Peyer's patch (tissue), 4 donors: ENCODE data around the gene CDCA4. TPM values are rescaled to one million over a fixed set of nuclear protein-coding genes. Genes with fewer than 3 reads are reported as not detected.
"Not testable (repeated sequence)": the region's sequence is repeated elsewhere in the genome, so short reads cannot be mapped to it uniquely, and the experiment has no call there.

ENCODE experiments used
- DNase-seq, 3 donors: peaks; one replicate each; pipeline ENCODE4 v3.0.0-alpha.2; 2017 to 2019
- H3K27ac ChIP-seq, 4 donors: fragments of 200-600 bp; sonication (generic); one replicate each; pipeline ENCODE4 v1.5.1; 2016 to 2019
- H3K27me3 ChIP-seq, 2 donors: fragments of 200-600 bp; sonication (generic); one replicate each; pipeline ENCODE4 v1.5.1; 2019
- H3K36me3 ChIP-seq, 3 donors: fragments of 200-600 bp; sonication (generic); one replicate each; pipeline ENCODE4 v1.5.1; 2016 to 2019
- H3K4me1 ChIP-seq, 4 donors: fragments of 200-600 bp; sonication (generic); one replicate each; pipeline ENCODE4 v1.5.1; 2016 to 2019
- H3K4me3 ChIP-seq, 4 donors: fragments of 200-600 bp; sonication (generic); 1 replicate in 3 of 4; 2 replicates in 1 of 4; pipeline ENCODE4 v1.5.1; 2016 to 2019; ENCODE audit warnings: mild to moderate bottlenecking in 1 of 4
- H3K9me3 ChIP-seq, 4 donors: fragments of 200-600 bp; sonication (generic); one replicate each; pipeline ENCODE4 v1.5.1; 2016 to 2019; ENCODE audit warnings: mild to moderate bottlenecking in 1 of 4
- POLR2A ChIP-seq, 2 donors: fragments of 450-650 bp; IDR thresholded peaks; one replicate each; pipeline ENCODE4 v1.5.1; 2017; ENCODE audit warnings: antibody characterized with exemption in 2 of 2, mild to moderate bottlenecking in 2 of 2, moderate library complexity in 2 of 2
- total RNA-seq, 4 donors: library from RNA; depleted of rRNA; stranded (reverse); fragments of >200 nt; gene quantifications; one replicate each; pipeline ENCODE4 v1.1.0, GENCODE V29; 2016
- TF ChIP-seq, protein P1 (sequence below), 6 experiments: fragments of 450-650 bp in 4 of 6; fragments of 200-600 bp in 2 of 6; sonication (generic) in 1 of 6; IDR thresholded peaks; one replicate each; pipeline ENCODE4 v1.5.1; 2017 to 2019; ENCODE audit warnings: antibody characterized with exemption in 6 of 6, mild to moderate bottlenecking in 3 of 6, moderate library complexity in 1 of 6

Gene CDCA4
- total RNA-seq, 4 donors from 2014 or later, result 3.7 to 9.1 (median 6.6) TPM

GRCh38 chr14:105064001-105064400, 43.1 kb upstream of the CDCA4 start:
- peak in 1 of 3 donors; percentile 46 for DNase-seq

DNA sequence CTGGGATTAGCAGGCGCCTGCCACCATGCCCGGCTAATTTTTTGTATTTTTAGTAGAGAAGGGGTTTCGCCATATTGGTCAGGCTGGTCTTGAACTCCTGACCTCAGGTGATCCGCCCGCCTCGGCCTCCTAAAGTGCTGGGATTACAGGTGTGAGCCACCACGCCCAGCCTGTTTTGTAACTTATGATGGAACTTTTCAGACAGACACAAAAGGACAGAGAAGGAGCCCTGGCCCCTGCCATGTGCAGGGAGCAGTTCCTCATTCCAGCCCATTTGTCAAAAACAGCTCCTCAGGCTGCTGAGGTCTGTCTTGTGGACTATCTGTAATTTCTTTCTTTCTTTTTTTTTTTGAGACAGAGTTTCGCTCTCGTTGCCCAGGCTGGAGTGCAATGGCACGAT, 42.6 kb upstream of the CDCA4 start:
- peak in 2 of 3 donors; percentile 63 to 64 for DNase-seq
- Histone ChIP-seq H3K27ac (peak overlapping the region in 3 of 4 donors; percentile 8 to 95 (median 91)), H3K4me1 (peaks cover 0 to 44% (median 31%) of the 10 kb centered on the region in 4 donors), H3K4me3 (peak overlapping the region in 2 of 4 donors; percentile 41 to 60)
- H3K9me3 ChIP-seq, H3K36me3 ChIP-seq, H3K27me3 ChIP-seq: not testable (repeated sequence)

More at GRCh38 chr14:105064001-105064400, 43.1 kb upstream of the CDCA4 start:
- peak overlapping the region; percentile 70 to 95 (median 84) for H3K27ac ChIP-seq
- peaks cover 0 to 43% (median 31%) of the 10 kb centered on the region in 4 donors for H3K4me1 ChIP-seq
- H3K36me3 ChIP-seq, result no peaks in the 10 kb centered on the region
- H3K4me3 ChIP-seq, result peak overlapping the region; percentile 26 to 60 (median 40)
- no peaks in the 10 kb centered on the region for H3K27me3 ChIP-seq
- no peak for TF ChIP-seq POLR2A (IDR thresholded peaks at IDR 0.05)
- TF ChIP-seq, protein P1, sequence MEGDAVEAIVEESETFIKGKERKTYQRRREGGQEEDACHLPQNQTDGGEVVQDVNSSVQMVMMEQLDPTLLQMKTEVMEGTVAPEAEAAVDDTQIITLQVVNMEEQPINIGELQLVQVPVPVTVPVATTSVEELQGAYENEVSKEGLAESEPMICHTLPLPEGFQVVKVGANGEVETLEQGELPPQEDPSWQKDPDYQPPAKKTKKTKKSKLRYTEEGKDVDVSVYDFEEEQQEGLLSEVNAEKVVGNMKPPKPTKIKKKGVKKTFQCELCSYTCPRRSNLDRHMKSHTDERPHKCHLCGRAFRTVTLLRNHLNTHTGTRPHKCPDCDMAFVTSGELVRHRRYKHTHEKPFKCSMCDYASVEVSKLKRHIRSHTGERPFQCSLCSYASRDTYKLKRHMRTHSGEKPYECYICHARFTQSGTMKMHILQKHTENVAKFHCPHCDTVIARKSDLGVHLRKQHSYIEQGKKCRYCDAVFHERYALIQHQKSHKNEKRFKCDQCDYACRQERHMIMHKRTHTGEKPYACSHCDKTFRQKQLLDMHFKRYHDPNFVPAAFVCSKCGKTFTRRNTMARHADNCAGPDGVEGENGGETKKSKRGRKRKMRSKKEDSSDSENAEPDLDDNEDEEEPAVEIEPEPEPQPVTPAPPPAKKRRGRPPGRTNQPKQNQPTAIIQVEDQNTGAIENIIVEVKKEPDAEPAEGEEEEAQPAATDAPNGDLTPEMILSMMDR (IDR thresholded peaks at IDR 0.05), result no peak
- H3K9me3 ChIP-seq, result no peaks in the 10 kb centered on the region

DNA sequence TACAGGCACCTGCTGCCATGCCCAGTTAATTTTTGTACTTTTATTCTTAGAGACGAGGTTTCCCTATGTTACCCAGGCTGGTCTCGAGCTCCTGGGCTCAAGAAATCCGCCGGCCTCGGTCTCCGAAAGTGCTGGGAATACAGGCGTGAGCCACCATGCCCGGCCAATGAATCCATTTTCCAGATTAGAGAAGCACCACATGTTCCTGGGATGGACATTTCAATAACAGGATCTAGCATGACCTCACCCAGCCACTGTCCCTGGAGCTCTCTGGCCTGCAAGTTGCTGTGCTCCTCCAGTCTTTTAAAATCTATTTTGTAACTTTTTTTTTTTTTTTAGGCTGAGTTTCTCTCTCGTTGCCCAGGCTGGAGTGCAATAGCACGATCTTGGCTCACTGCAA, 42.2 kb upstream of the CDCA4 start:
- H3K36me3 ChIP-seq, result no peaks in the 10 kb centered on the region
- peaks cover 0 to 43% (median 31%) of the 10 kb centered on the region in 4 donors for H3K4me1 ChIP-seq
- DNase-seq, result no peak
- H3K4me3 ChIP-seq, result peak overlapping the region in 1 of 4 donors; percentile 60
- peak overlapping the region in 3 of 4 donors; percentile 8 to 95 (median 91) for H3K27ac ChIP-seq
- no peaks in the 10 kb centered on the region for H3K9me3 ChIP-seq
- H3K27me3 ChIP-seq, result no peaks in the 10 kb centered on the region
- TF ChIP-seq POLR2A (IDR thresholded peaks at IDR 0.05), result no peak
- TF ChIP-seq, protein P1 (IDR thresholded peaks at IDR 0.05), result no peak

DNA sequence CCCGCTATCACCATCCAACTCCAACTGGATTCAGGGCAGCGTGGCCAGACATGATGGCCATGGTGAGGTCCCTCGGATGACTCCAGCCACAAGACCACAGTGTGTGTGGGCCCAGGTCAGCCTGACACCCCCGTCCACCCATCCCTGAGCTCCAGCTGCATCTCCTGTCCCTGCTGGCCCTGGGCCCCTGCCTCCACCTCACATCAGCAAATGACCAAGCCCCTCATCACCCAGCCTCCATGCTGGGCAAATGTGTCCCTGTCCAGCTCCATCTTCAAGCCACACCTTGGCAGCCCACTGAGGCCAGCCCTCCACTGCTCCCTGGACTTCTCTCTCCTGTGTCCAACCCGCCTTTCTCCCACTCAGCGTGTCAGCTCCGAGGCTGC, 41.2 kb upstream of the CDCA4 start:
- TF ChIP-seq POLR2A (IDR thresholded peaks at IDR 0.05), result no peak
- TF ChIP-seq, protein P1 (IDR thresholded peaks at IDR 0.05), result no peak
- H3K4me3 ChIP-seq, result peak overlapping the region; percentile 20 to 49 (median 28)
- no peaks in the 10 kb centered on the region for H3K27me3 ChIP-seq
- peak in 1 of 3 donors; percentile 49 for DNase-seq
- H3K36me3 ChIP-seq, result no peaks in the 10 kb centered on the region
- peak overlapping the region; percentile 67 to 95 (median 84) for H3K27ac ChIP-seq
- no peaks in the 10 kb centered on the region for H3K9me3 ChIP-seq
- H3K4me1 ChIP-seq, result peaks cover 0 to 33% (median 24%) of the 10 kb centered on the region in 4 donors

GRCh38 chr14:105061428-105062047, 40.7 kb upstream of the CDCA4 start:
- peak in 2 of 3 donors; percentile 79 to 83 for DNase-seq

More at GRCh38 chr14:105061428-105062047, 40.7 kb upstream of the CDCA4 start:
- Histone ChIP-seq H3K27ac (peak overlapping the region; percentile 67 to 95 (median 84)), H3K36me3 (no peaks in the 10 kb centered on the region), H3K27me3 (no peaks in the 10 kb centered on the region), H3K4me3 (peak overlapping the region; percentile 20 to 49 (median 28)), H3K4me1 (peaks cover 0 to 28% (median 19%) of the 10 kb centered on the region in 4 donors), H3K9me3 (no peaks in the 10 kb centered on the region)
- TF ChIP-seq, protein P1 (IDR thresholded peaks at IDR 0.05), result no peak
- TF ChIP-seq POLR2A (IDR thresholded peaks at IDR 0.05), result no peak
